ENCODE measurements around the gene RAPSN.

The RAPSN gene

DNA sequence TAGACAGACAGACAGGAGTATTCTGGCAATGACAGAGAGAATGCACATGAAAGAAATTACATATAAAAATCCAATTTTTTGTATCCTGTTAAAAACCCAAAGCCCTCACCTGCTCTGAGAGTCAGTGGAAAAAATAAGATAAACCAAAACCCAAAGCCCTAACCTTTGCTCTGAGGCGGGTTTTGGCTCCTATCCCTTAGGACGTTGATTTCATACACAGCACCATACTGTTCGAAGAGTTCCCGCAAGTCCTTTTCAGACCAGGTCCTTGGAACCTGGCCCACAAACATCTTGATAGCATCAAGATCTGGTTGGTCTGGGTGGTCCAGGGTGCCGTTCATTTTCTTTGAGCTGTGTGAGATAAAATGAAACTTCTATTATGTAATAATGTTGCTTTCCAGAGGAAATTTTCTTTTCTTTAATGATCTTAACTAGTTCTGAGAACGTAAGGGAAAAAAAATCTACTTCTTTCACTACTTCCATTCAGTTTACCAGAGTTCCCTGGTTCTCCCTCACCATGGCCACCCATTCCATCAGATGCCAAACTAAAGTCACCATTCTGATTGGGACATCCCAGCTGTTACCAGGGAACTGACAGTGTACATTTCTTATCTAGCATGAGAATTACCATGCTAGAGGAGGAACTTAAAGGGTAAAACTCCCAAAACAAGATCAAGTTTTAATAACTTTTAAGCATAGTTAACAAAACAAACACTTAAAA, 39.9 kb upstream of the RAPSN start:
- ChIA-PET POLR2A (no interaction called here), CTCF (interaction anchor here (0.6 to 3.0 kb wide), 7 partner anchors 10 to 129 kb away, joined by 3 to 11 read pairs (median 8); no protein-coding TSS in a partner anchor)

DNA sequence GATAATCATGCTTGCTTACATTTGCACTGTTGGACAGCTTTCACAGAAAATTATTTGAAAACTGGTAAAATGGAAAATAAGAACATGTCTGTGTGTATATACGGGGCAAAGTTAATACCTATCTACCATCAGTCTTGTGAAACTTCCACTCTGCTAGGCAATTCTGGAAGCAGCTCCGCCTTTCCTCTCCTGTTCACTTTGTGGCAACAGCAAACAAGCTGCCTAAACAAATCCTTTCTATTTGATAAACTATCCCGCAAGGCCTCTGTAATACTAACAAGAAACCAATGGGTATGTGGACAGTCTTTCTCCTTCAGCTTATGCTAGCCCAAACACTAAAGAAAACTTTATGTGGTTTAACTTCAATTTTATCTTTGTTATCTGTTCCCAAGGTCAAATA, 39.2 kb upstream of the RAPSN start:
- ChIA-PET POLR2A (no interaction called here), CTCF (interaction anchor here (0.9 to 2.1 kb wide), 4 partner anchors 10 to 129 kb away, joined by 3 to 11 read pairs (median 4); no protein-coding TSS in a partner anchor)
- TF ChIP-seq, protein P1, sequence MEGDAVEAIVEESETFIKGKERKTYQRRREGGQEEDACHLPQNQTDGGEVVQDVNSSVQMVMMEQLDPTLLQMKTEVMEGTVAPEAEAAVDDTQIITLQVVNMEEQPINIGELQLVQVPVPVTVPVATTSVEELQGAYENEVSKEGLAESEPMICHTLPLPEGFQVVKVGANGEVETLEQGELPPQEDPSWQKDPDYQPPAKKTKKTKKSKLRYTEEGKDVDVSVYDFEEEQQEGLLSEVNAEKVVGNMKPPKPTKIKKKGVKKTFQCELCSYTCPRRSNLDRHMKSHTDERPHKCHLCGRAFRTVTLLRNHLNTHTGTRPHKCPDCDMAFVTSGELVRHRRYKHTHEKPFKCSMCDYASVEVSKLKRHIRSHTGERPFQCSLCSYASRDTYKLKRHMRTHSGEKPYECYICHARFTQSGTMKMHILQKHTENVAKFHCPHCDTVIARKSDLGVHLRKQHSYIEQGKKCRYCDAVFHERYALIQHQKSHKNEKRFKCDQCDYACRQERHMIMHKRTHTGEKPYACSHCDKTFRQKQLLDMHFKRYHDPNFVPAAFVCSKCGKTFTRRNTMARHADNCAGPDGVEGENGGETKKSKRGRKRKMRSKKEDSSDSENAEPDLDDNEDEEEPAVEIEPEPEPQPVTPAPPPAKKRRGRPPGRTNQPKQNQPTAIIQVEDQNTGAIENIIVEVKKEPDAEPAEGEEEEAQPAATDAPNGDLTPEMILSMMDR (IDR thresholded peaks at IDR 0.05; ENCODE audit: control extremely low read depth, extremely low read depth, low read depth, missing control alignments), result no peak
- no peak for DNase-seq (ENCODE audit: extremely low spot score)

More for the DNA sequence above, 39.9 kb upstream of the RAPSN start:
- TF ChIP-seq, protein P1 (IDR thresholded peaks at IDR 0.05; ENCODE audit: control extremely low read depth, extremely low read depth, low read depth, missing control alignments), result no peak
- no peak for DNase-seq (ENCODE audit: extremely low spot score)

DNA sequence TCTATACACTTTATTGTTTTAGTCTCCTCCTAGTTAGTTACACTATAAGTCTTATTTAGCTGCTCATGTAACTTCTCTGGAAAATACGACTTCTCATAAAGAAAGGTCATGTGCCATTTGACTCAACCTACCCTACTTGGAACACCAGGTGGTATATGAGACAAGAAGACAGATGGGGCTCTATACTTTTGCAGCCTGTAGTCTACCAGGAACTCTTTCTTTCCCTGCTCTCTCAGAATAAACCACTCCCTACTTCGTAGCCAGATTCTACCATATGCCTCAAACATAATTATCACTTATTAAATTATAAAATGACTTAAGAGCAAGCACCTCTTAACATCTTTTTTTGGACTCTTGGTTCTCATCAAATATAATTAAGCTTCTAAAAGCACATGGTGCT, 38.5 kb upstream of the RAPSN start:
- DNase-seq (ENCODE audit: extremely low spot score), result no peak
- POLR2A ChIA-PET, result interaction anchor here (0.6 kb wide), 1 partner anchor 23 kb away, joined by 5 read pairs; no protein-coding TSS in a partner anchor
- TF ChIP-seq, protein P1 (IDR thresholded peaks at IDR 0.05; ENCODE audit: control extremely low read depth, extremely low read depth, low read depth, missing control alignments), result no peak
- CTCF ChIA-PET, result interaction anchor here (0.9 to 2.1 kb wide), 3 partner anchors 9 to 130 kb away, joined by 3 to 11 read pairs (median 4); no protein-coding TSS in a partner anchor

- DNase-seq (ENCODE audit: extremely low spot score), result no peak
- CTCF ChIA-PET, result no interaction called here
- POLR2A ChIA-PET, result no interaction called here
- TF ChIP-seq, protein P1 (IDR thresholded peaks at IDR 0.05; ENCODE audit: control extremely low read depth, extremely low read depth, low read depth, missing control alignments), result no peak
Observed at GRCh38 chr11:47485107-47485506, 36.2 kb upstream of the RAPSN start.

GRCh38 chr11:47483457-47483856, 34.5 kb upstream of the RAPSN start:
- POLR2A ChIA-PET, result no interaction called here
- CTCF ChIA-PET, result no interaction called here
- TF ChIP-seq, protein P1 (IDR thresholded peaks at IDR 0.05; ENCODE audit: control extremely low read depth, extremely low read depth, low read depth, missing control alignments), result no peak
- DNase-seq (ENCODE audit: extremely low spot score), result no peak

DNA sequence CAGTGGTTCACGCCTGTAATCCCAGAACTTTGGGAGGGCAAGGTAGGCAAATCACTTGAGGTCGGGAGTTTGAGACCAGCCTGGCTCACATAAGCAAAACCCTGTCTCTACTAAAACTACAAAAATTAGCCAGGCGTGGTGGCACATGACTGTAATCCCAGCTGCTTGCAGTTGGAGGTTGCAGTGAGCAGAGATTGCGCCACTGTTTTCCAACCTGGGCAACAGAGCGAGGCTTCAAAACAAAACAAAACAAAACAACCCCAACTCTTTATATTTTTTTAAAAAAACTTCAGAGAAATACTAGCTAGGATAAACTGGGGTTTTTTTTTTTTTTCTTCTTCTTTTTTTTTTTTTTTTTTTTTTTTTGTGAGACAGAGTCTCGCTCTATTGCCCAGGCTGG, 31.8 kb upstream of the RAPSN start:
- TF ChIP-seq, protein P1 (IDR thresholded peaks at IDR 0.05; ENCODE audit: control extremely low read depth, extremely low read depth, low read depth, missing control alignments), result no peak
- ChIA-PET POLR2A (interaction anchor here (0.6 kb wide), 1 partner anchor 409 kb away, joined by 5 read pairs; no protein-coding TSS in a partner anchor), CTCF (interaction anchor here (0.7 kb wide), 1 partner anchor 18 kb away, joined by 3 read pairs; no protein-coding TSS in a partner anchor)
- no peak for DNase-seq (ENCODE audit: extremely low spot score)
